Measurements from ENCODE around the gene SMIM33. TPM values are rescaled to one million over a fixed set of nuclear protein-coding genes. Genes with fewer than 3 reads are reported as not detected.

The SMIM33 gene
- total and polyA plus RNA-seq, 10 of the 15 experiments (the other 5 are each of a cell fraction or from before 2014, with no cell fraction given) = 0.03 to 0.25 (median 0.07) TPM; not detected in 4

- intact Hi-C loops (cut with micrococcal nuclease; ENCODE audit: unreplicated experiment) (loop anchor here (1.0 to 2.0 kb wide), 2 partner anchors 57 to 92 kb away; no protein-coding TSS in a partner anchor), in situ Hi-C loops (cut with MboI) (no loop called here)
- Histone ChIP-seq H2AFZ (ENCODE audit: control insufficient read depth, low read depth, low read length) (peak overlapping the region; percentile 55), H4K20me1 (ENCODE audit: control insufficient read depth, insufficient read depth) (no peaks in the 10 kb centered on the region), H3K9ac (ENCODE audit: control insufficient read depth, insufficient read depth, low read length) (no peak overlapping the region), H3K79me2 (ENCODE audit: control insufficient read depth, insufficient read depth, low read length) (no peaks in the 10 kb centered on the region), H3K36me3 (ENCODE audit: control insufficient read depth in 2 of 2, insufficient read depth in 2 of 2, low read length in 1 of 2) (no peaks in the 10 kb centered on the region), H3K4me3 (no peak overlapping the region), H3K4me2 (ENCODE audit: control insufficient read depth, insufficient read depth) (no peak overlapping the region), H3K4me1 (ENCODE audit: control insufficient read depth, insufficient read depth, low read length) (peaks cover 19% of the 10 kb centered on the region), H3K9me3 (replicated peaks; ENCODE audit: control insufficient read depth, insufficient read depth, low read length) (no peaks in the 10 kb centered on the region; the same call in 2 of the 3 replicates), H3K27ac (ENCODE audit: control insufficient read depth, insufficient read depth) (no peak overlapping the region), H3K27me3 (replicated peaks in 1 of 2; ENCODE audit: control insufficient read depth in 2 of 2, insufficient read depth in 2 of 2, low read length in 1 of 2) (no peaks in the 10 kb centered on the region)
- ChIA-PET SMC1A (ENCODE audit: uncharacterized antibody, unreplicated experiment) (interaction anchor here (0.7 to 11.2 kb wide), 32 partner anchors 8 to 263 kb away, joined by 3 to 235 read pairs (median 5); partner anchors contain the start of genes DNAJC18, MZB1 and STING1), RAD21 (ENCODE audit: unreplicated experiment) (interaction anchor here (0.6 to 9.6 kb wide), 27 partner anchors 10 to 263 kb away, joined by 3 to 241 read pairs (median 4); partner anchors contain the start of genes DNAJC18, MZB1, STING1 and UBE2D2), CTCF (interaction anchor here (0.7 to 10.1 kb wide), 39 partner anchors 8 to 689 kb away, joined by 3 to 491 read pairs (median 5); partner anchors contain the start of genes DNAJC18, PAIP2, SMIM33 and STING1), POLR2A (interaction anchor here (0.7 to 3.0 kb wide), 9 partner anchors 11 to 135 kb away, joined by 3 to 12 read pairs (median 6); partner anchors contain the start of gene DNAJC18)
- BruUV-seq (replicated peaks) = no TSS peak
- no peak for DNase-seq (ENCODE audit: low read depth, low spot score)
- ATAC-seq = peak; percentile 17
- WGBS (ENCODE audit: insufficient coverage, insufficient replicate concordance, low lambda C conversion rate, missing lambda C conversion rate) = 84% methylated on average over 6 of the region's 6 CpGs
- FAIRE-seq = no peak
- TF ChIP-seq ZNF592 (IDR thresholded peaks at IDR 0.05) = no peak
- TF ChIP-seq HDGF (IDR thresholded peaks at IDR 0.05) = no peak
- TF ChIP-seq, protein P1, sequence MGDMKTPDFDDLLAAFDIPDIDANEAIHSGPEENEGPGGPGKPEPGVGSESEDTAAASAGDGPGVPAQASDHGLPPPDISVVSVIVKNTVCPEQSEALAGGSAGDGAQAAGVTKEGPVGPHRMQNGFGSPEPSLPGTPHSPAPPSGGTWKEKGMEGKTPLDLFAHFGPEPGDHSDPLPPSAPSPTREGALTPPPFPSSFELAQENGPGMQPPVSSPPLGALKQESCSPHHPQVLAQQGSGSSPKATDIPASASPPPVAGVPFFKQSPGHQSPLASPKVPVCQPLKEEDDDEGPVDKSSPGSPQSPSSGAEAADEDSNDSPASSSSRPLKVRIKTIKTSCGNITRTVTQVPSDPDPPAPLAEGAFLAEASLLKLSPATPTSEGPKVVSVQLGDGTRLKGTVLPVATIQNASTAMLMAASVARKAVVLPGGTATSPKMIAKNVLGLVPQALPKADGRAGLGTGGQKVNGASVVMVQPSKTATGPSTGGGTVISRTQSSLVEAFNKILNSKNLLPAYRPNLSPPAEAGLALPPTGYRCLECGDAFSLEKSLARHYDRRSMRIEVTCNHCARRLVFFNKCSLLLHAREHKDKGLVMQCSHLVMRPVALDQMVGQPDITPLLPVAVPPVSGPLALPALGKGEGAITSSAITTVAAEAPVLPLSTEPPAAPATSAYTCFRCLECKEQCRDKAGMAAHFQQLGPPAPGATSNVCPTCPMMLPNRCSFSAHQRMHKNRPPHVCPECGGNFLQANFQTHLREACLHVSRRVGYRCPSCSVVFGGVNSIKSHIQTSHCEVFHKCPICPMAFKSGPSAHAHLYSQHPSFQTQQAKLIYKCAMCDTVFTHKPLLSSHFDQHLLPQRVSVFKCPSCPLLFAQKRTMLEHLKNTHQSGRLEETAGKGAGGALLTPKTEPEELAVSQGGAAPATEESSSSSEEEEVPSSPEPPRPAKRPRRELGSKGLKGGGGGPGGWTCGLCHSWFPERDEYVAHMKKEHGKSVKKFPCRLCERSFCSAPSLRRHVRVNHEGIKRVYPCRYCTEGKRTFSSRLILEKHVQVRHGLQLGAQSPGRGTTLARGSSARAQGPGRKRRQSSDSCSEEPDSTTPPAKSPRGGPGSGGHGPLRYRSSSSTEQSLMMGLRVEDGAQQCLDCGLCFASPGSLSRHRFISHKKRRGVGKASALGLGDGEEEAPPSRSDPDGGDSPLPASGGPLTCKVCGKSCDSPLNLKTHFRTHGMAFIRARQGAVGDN (IDR thresholded peaks at IDR 0.05) = no peak
- TF ChIP-seq IKZF2 (IDR thresholded peaks at IDR 0.05) = no peak
These were observed 43.2 kb downstream of the SMIM33 start for GRCh38 chr5:139513852-139514485.

All from GM12878 (cell line).